H1 (cell line): ENCODE data around the gene LIF. TPM values are rescaled to one million over a fixed set of nuclear protein-coding genes. Genes with fewer than 3 reads are reported as not detected.

ENCODE experiments used
- BACH1 ChIP-seq: IDR thresholded peaks from 2 replicates; pipeline ENCODE4 v1.6.1; 2012; ENCODE audit warnings: low read length, improper control_type of control experiment
- HDAC6 ChIP-seq: IDR thresholded peaks from one replicate; pipeline ENCODE4 v1.7.1; 2012; ENCODE audit warnings: low read depth, mild to moderate bottlenecking, inconsistent platforms, low read length, moderate library complexity
- KDM4A ChIP-seq: IDR thresholded peaks from one replicate; pipeline ENCODE4 v1.7.1; 2012; ENCODE audit warnings: low read depth, mild to moderate bottlenecking, moderate library complexity, low read length, inconsistent platforms; ENCODE audit not compliant: severe bottlenecking
- KDM5A ChIP-seq: fragments of 200-600 bp; IDR thresholded peaks from 2 replicates; pipeline ENCODE4 v1.7.1; 2012; ENCODE audit warnings: mild to moderate bottlenecking, low read length, inconsistent platforms, mixed read lengths
- PHF8 ChIP-seq: fragments of 200-600 bp; sonication (generic); conservative IDR thresholded peaks from 2 replicates; pipeline ENCODE4 v1.7.1; 2012; ENCODE audit warnings: low read depth, mild to moderate bottlenecking, inconsistent platforms, low read length, moderate library complexity
- POU5F1 ChIP-seq: IDR thresholded peaks from 2 replicates; pipeline ENCODE4 v1.6.1; 2011; ENCODE audit warnings: low read depth, mild to moderate bottlenecking, low read length, moderate library complexity
- RBBP5 ChIP-seq: IDR thresholded peaks from 2 replicates; pipeline ENCODE4 v1.7.1; 2012; ENCODE audit warnings: low read depth, mild to moderate bottlenecking, inconsistent platforms, low read length, moderate library complexity, borderline replicate concordance
- SIRT6 ChIP-seq: IDR thresholded peaks from one replicate; pipeline ENCODE4 v1.7.1; 2012; ENCODE audit warnings: low read length, inconsistent platforms
- SP4 ChIP-seq: IDR thresholded peaks from 2 replicates; pipeline ENCODE4 v1.6.1; 2012; ENCODE audit warnings: low read length, inconsistent platforms
- TCF12 ChIP-seq: IDR thresholded peaks from 2 replicates; pipeline ENCODE4 v1.6.1; 2011; ENCODE audit warnings: low read depth, mild to moderate bottlenecking, low read length
- polyA plus RNA-seq, 7 experiments: library from polyadenylated mRNA; depleted of rRNA in 3 of 7; stranded (reverse) in 5 of 7; unstranded in 2 of 7; fragments of >200 nt in 5 of 7; fragments of 200-250 nt in 2 of 7; gene quantifications; 1 replicate in 5 of 7; 2 replicates in 1 of 7; 4 replicates in 1 of 7; pipeline versions ENCODE4 v1.2.1 to v1.2.3, GENCODE V29; 2011 to 2013; ENCODE audit warnings: missing spikeins in 2 of 7, mixed read lengths in 2 of 7
- total RNA-seq: library from RNA; stranded (reverse); fragmentation: NEBNext Ultra II Directional; extraction: Animal tissue kit (Norgen Biotek cat#: 25700); gene quantifications from 2 replicates; pipeline ENCODE4 v1.2.1, GENCODE V29; 2021
- TF ChIP-seq, protein P1 (sequence below): fragments of 300-600 bp; sonication (generic); IDR thresholded peaks from 2 replicates; pipeline ENCODE4 v1.7.1; 2012; ENCODE audit warnings: low read length, moderate library complexity, mild to moderate bottlenecking, inconsistent platforms; ENCODE audit not compliant: insufficient replicate concordance

LIF gene
- total and polyA plus RNA-seq, 2 of the 8 experiments (the other 6 are each of a cell fraction or from before 2014, with no cell fraction given): 3.3 to 3.5 TPM

DNA sequence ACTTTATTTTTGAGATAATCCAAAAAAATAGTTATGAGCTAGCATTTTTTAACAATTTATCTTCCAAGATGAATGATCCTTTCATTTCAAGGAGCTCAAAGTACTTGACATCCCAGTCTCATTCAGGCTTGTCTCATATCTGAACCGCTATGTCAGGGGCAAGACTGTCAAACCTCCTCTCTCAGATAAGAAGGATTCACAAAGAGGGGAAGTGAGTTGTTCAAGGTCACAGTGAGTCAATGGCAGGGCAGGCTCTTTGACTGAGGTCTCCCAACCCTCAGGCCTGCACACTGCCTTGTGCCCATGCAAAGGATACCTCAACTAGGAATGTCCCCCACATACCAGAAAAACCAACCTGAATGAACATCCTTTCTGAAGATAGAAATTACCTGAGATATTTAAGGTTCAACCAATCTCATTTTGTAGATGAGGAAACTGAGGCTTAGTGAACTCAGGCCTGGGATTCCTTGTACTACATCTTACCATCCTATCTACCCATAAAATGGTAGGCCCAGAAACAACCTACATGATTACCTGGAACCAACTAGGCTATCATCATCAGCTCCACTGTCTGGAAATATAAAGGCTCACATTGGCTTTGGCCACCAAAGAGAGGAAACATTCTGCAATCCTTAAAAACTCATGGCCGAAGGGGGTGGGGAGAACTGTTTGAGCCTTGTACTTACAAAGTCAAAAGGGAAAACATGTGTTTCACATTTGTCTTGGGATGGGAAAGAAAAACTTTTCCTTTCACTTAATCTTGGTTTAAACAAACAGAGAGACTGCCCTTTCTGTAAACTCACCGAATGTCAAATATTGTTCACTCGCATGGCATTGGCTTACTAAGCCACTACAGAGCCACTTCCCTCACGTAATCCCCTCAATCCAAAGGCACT is 51.1 kb downstream of the LIF start (continued):
- TF ChIP-seq, protein P1, sequence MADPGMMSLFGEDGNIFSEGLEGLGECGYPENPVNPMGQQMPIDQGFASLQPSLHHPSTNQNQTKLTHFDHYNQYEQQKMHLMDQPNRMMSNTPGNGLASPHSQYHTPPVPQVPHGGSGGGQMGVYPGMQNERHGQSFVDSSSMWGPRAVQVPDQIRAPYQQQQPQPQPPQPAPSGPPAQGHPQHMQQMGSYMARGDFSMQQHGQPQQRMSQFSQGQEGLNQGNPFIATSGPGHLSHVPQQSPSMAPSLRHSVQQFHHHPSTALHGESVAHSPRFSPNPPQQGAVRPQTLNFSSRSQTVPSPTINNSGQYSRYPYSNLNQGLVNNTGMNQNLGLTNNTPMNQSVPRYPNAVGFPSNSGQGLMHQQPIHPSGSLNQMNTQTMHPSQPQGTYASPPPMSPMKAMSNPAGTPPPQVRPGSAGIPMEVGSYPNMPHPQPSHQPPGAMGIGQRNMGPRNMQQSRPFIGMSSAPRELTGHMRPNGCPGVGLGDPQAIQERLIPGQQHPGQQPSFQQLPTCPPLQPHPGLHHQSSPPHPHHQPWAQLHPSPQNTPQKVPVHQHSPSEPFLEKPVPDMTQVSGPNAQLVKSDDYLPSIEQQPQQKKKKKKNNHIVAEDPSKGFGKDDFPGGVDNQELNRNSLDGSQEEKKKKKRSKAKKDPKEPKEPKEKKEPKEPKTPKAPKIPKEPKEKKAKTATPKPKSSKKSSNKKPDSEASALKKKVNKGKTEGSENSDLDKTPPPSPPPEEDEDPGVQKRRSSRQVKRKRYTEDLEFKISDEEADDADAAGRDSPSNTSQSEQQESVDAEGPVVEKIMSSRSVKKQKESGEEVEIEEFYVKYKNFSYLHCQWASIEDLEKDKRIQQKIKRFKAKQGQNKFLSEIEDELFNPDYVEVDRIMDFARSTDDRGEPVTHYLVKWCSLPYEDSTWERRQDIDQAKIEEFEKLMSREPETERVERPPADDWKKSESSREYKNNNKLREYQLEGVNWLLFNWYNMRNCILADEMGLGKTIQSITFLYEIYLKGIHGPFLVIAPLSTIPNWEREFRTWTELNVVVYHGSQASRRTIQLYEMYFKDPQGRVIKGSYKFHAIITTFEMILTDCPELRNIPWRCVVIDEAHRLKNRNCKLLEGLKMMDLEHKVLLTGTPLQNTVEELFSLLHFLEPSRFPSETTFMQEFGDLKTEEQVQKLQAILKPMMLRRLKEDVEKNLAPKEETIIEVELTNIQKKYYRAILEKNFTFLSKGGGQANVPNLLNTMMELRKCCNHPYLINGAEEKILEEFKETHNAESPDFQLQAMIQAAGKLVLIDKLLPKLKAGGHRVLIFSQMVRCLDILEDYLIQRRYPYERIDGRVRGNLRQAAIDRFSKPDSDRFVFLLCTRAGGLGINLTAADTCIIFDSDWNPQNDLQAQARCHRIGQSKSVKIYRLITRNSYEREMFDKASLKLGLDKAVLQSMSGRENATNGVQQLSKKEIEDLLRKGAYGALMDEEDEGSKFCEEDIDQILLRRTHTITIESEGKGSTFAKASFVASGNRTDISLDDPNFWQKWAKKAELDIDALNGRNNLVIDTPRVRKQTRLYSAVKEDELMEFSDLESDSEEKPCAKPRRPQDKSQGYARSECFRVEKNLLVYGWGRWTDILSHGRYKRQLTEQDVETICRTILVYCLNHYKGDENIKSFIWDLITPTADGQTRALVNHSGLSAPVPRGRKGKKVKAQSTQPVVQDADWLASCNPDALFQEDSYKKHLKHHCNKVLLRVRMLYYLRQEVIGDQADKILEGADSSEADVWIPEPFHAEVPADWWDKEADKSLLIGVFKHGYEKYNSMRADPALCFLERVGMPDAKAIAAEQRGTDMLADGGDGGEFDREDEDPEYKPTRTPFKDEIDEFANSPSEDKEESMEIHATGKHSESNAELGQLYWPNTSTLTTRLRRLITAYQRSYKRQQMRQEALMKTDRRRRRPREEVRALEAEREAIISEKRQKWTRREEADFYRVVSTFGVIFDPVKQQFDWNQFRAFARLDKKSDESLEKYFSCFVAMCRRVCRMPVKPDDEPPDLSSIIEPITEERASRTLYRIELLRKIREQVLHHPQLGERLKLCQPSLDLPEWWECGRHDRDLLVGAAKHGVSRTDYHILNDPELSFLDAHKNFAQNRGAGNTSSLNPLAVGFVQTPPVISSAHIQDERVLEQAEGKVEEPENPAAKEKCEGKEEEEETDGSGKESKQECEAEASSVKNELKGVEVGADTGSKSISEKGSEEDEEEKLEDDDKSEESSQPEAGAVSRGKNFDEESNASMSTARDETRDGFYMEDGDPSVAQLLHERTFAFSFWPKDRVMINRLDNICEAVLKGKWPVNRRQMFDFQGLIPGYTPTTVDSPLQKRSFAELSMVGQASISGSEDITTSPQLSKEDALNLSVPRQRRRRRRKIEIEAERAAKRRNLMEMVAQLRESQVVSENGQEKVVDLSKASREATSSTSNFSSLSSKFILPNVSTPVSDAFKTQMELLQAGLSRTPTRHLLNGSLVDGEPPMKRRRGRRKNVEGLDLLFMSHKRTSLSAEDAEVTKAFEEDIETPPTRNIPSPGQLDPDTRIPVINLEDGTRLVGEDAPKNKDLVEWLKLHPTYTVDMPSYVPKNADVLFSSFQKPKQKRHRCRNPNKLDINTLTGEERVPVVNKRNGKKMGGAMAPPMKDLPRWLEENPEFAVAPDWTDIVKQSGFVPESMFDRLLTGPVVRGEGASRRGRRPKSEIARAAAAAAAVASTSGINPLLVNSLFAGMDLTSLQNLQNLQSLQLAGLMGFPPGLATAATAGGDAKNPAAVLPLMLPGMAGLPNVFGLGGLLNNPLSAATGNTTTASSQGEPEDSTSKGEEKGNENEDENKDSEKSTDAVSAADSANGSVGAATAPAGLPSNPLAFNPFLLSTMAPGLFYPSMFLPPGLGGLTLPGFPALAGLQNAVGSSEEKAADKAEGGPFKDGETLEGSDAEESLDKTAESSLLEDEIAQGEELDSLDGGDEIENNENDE: no peak
- TF ChIP-seq SP4: no peak
- TF ChIP-seq HDAC6: no peak
- no peak for TF ChIP-seq SIRT6
- no peak for TF ChIP-seq TCF12
- no peak for TF ChIP-seq BACH1
- no peak for TF ChIP-seq POU5F1
- TF ChIP-seq PHF8: no peak
- no peak for TF ChIP-seq KDM5A
- no peak for TF ChIP-seq KDM4A
- TF ChIP-seq RBBP5: no peak
